DOHH2 (cell line): ENCODE data around the gene TOMM22.

ENCODE experiments used
- H3F3A ChIP-seq: fragments of 200-600 bp; sonication (generic), shearing (Covaris generic); 2 replicates; pipeline ENCODE4 v1.6.0; 2016; ENCODE audit warnings: antibody characterized with exemption, mild to moderate bottlenecking; ENCODE audit not compliant: control insufficient read depth, insufficient read depth
- H3K27ac ChIP-seq: fragments of 200-600 bp; sonication (generic); 2 replicates; pipeline ENCODE4 v1.5.1; 2014; ENCODE audit warnings: low read depth, mild to moderate bottlenecking, low read length, moderate library complexity
- H3K27me3 ChIP-seq: fragments of 200-600 bp; sonication (generic); 2 replicates; pipeline ENCODE4 v1.6.1; 2014; ENCODE audit warnings: mild to moderate bottlenecking, low read length, mixed read lengths; ENCODE audit not compliant: control insufficient read depth
- H3K36me3 ChIP-seq: fragments of 200-600 bp; sonication (generic); 2 replicates; pipeline ENCODE4 v1.6.1; 2014; ENCODE audit warnings: mild to moderate bottlenecking, low read length, moderate library complexity, mixed read lengths; ENCODE audit not compliant: control insufficient read depth
- H3K4me1 ChIP-seq: fragments of 200-600 bp; sonication (generic); 2 replicates; pipeline ENCODE4 v1.6.1; 2014; ENCODE audit warnings: mild to moderate bottlenecking, low read length, mixed read lengths; ENCODE audit not compliant: control insufficient read depth
- H3K4me2 ChIP-seq: fragments of 200-600 bp; sonication (generic); 2 replicates; pipeline ENCODE4 v1.6.0; 2014; ENCODE audit warnings: mild to moderate bottlenecking, low read length, moderate library complexity
- H3K4me3 ChIP-seq: fragments of 200-600 bp; sonication (generic); 2 replicates; pipeline ENCODE4 v1.5.1; 2014; ENCODE audit warnings: mild to moderate bottlenecking, low read length, mixed read lengths
- H3K79me2 ChIP-seq: fragments of 200-600 bp; sonication (generic); 2 replicates; pipeline ENCODE4 v1.6.1; 2014; ENCODE audit warnings: mild to moderate bottlenecking, low read length, mixed read lengths; ENCODE audit not compliant: control insufficient read depth
- H3K9me2 ChIP-seq: fragments of 200-600 bp; sonication (generic); replicated peaks from 2 replicates; pipeline ENCODE4 v1.6.1; 2014; ENCODE audit warnings: mild to moderate bottlenecking, low read length, mixed read lengths; ENCODE audit not compliant: control insufficient read depth
- H3K9me3 ChIP-seq: fragments of 200-600 bp; sonication (generic); 2 replicates; pipeline ENCODE4 v1.6.1; 2014; ENCODE audit warnings: antibody characterized with exemption, low read length, mixed read lengths; ENCODE audit not compliant: control insufficient read depth, insufficient read depth
- H4K20me1 ChIP-seq: fragments of 200-600 bp; sonication (generic); 2 replicates; pipeline ENCODE4 v1.6.0; 2014; ENCODE audit warnings: low read depth, mild to moderate bottlenecking, antibody characterized with exemption, low read length, moderate library complexity; ENCODE audit not compliant: control insufficient read depth, insufficient read depth
- EZH2phosphoT487 ChIP-seq: fragments of 200-600 bp; sonication (generic); IDR thresholded peaks from 2 replicates; pipeline ENCODE4 v1.6.1; 2017; ENCODE audit warnings: borderline replicate concordance, mild to moderate bottlenecking, antibody characterized with exemption, low read length, moderate library complexity, mixed read lengths
- TF ChIP-seq, protein P1 (sequence below): fragments of 200-600 bp; sonication (generic); IDR thresholded peaks from one replicate; pipeline ENCODE4 v1.5.1; 2014; ENCODE audit warnings: antibody characterized with exemption, mild to moderate bottlenecking, low read depth, low read length; ENCODE audit not compliant: poor library complexity, severe bottlenecking

The TOMM22 gene

DNA sequence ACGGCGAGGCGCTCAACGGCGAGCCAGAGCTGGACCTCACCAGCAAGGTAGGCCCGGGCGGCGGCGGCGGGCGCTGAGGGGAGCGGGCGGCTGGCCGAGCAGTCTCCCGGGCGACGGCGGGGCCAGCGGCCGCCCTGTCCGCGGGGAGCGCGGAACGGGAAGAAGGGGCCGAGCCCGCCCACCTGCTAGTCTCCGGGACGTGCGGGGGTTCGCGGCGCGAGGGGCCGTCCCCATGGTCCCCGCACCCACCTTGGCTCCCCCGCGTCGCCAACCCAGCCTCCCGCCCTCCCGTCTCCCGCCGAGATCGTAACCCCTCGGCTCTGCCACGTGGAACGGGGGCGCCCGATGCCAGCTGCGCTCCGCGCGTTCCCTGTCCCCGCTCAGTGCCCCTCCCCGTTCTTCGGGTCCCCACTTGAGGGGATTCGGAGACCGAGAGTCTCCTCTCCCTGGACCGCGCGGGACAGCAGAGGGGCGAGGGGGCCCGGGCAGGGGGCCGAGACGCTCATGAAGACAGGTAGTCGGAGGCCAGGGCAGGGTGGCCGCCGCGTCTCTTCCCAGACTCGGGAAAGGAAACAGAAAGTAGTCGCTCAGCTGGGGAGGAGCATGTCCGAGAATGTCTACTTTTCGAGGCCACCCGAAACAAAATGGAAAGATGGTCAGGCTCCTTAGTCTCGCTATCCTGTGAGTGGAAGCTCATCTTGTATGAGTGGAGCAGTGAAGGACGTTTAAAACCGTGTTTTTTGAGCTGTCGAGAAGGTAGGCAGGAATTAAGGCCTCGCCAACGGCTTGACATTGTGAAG lies 24.5 kb downstream of the TOMM22 start:
- H3K27me3 ChIP-seq = no peaks in the 10 kb centered on the region
- H3F3A ChIP-seq = peaks cover 5% of the 10 kb centered on the region; the same call in 1 of the 2 replicates
- peaks cover 61% of the 10 kb centered on the region for H3K79me2 ChIP-seq
- peak overlapping the region; percentile 58 for H3K27ac ChIP-seq
- peaks cover 44% of the 10 kb centered on the region for H4K20me1 ChIP-seq
- H3K36me3 ChIP-seq = peaks cover 38% of the 10 kb centered on the region
- peak overlapping the region; percentile 100 for H3K4me2 ChIP-seq
- peak overlapping the region; percentile 76 for H3K4me3 ChIP-seq
- peaks cover 60% of the 10 kb centered on the region for H3K4me1 ChIP-seq
- no peaks in the 10 kb centered on the region for H3K9me3 ChIP-seq
- no peaks in the 10 kb centered on the region for H3K9me2 ChIP-seq
- no peak for TF ChIP-seq EZH2phosphoT487
- TF ChIP-seq, protein P1, sequence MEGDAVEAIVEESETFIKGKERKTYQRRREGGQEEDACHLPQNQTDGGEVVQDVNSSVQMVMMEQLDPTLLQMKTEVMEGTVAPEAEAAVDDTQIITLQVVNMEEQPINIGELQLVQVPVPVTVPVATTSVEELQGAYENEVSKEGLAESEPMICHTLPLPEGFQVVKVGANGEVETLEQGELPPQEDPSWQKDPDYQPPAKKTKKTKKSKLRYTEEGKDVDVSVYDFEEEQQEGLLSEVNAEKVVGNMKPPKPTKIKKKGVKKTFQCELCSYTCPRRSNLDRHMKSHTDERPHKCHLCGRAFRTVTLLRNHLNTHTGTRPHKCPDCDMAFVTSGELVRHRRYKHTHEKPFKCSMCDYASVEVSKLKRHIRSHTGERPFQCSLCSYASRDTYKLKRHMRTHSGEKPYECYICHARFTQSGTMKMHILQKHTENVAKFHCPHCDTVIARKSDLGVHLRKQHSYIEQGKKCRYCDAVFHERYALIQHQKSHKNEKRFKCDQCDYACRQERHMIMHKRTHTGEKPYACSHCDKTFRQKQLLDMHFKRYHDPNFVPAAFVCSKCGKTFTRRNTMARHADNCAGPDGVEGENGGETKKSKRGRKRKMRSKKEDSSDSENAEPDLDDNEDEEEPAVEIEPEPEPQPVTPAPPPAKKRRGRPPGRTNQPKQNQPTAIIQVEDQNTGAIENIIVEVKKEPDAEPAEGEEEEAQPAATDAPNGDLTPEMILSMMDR = no peak

DNA sequence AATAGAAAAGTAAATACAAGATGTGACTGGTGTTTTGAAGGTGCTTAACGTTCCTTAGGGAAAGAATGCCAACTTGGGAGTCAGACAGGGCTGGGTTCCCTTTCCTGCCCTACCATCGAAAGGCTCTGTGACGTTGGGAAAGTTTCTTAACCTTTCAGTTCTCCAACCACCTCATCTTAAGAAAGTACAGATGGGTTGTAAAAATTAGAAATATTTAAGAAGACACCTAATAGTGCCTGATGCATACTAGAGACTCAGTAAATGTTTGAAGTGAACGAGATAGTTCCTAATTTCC lies 25.1 kb downstream of the TOMM22 start:
- Histone ChIP-seq H3K9me2 (no peaks in the 10 kb centered on the region), H3K4me1 (peaks cover 55% of the 10 kb centered on the region), H3K4me3 (peak overlapping the region; percentile 76), H3K9me3 (no peaks in the 10 kb centered on the region), H3K79me2 (peaks cover 61% of the 10 kb centered on the region), H3K27me3 (no peaks in the 10 kb centered on the region), H3K27ac (peak overlapping the region; percentile 58; the same call in 1 of the 2 replicates), H3F3A (peaks cover 5% of the 10 kb centered on the region; the same call in 1 of the 2 replicates), H3K4me2 (peak overlapping the region; percentile 100), H4K20me1 (peaks cover 46% of the 10 kb centered on the region), H3K36me3 (peaks cover 40% of the 10 kb centered on the region)
- TF ChIP-seq, protein P1 = no peak
- no peak for TF ChIP-seq EZH2phosphoT487

DNA sequence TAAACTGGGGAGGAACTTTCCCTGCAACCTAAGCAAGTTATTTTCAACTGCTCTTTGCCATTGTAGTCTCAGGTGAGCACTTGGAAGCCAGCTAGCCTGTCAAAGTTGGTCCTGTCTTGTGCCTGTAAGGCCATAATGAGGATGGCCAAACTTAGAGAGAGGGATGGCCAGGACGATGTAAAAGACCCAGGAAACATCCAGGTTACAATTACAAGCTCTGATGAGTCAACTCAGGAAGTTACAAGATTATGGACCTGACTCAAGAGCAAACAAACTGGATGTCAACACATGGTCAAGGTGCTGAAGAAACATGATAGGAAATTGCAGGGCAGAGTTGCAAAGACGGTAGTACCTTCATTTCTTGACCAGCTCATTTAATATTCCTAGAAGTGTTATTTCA lies 25.6 kb downstream of the TOMM22 start:
- peak overlapping the region; percentile 76 for H3K4me3 ChIP-seq
- H3K4me2 ChIP-seq = peak overlapping the region; percentile 100
- H4K20me1 ChIP-seq = peaks cover 46% of the 10 kb centered on the region
- H3K79me2 ChIP-seq = peaks cover 65% of the 10 kb centered on the region
- H3K27me3 ChIP-seq = no peaks in the 10 kb centered on the region
- no peaks in the 10 kb centered on the region for H3K9me3 ChIP-seq
- peaks cover 5% of the 10 kb centered on the region; the same call in 1 of the 2 replicates for H3F3A ChIP-seq
- H3K4me1 ChIP-seq = peaks cover 51% of the 10 kb centered on the region
- H3K27ac ChIP-seq = peak overlapping the region; percentile 58; the same call in 1 of the 2 replicates
- H3K36me3 ChIP-seq = peaks cover 43% of the 10 kb centered on the region
- TF ChIP-seq EZH2phosphoT487 = no peak
- TF ChIP-seq, protein P1 = no peak
- H3K9me2 ChIP-seq = no peaks in the 10 kb centered on the region
